Neural progenitor cell (in vitro differentiated cells): ENCODE measurements around the gene PKD2L2.

Experiments
- CTCF ChIP-seq: fragments of 200-600 bp; sonication (generic); IDR thresholded peaks from 2 replicates; pipeline ENCODE4 v1.5.1; 2017; ENCODE audit warnings: antibody characterized with exemption, mild to moderate bottlenecking
- EZH2 ChIP-seq: fragments of 200-600 bp; sonication (generic); IDR thresholded peaks from 2 replicates; pipeline ENCODE4 v1.6.1; 2017; ENCODE audit warnings: antibody characterized with exemption, mild to moderate bottlenecking, moderate library complexity

- TF ChIP-seq EZH2, result no peak
- TF ChIP-seq CTCF, result no peak
Measured at GRCh38 chr5:137945825-137946224, 56.6 kb downstream of the PKD2L2 start.
